RPMI7951 (cell line): ENCODE measurements around the gene COL16A1. TPM values are rescaled to one million over a fixed set of nuclear protein-coding genes. Genes with fewer than 3 reads are reported as not detected.
A peak's percentile ranks its signal among the peaks of the same experiment; 100 is the strongest.

ENCODE experiments used
- DNase-seq: peaks from one replicate; pipeline ENCODE4 v3.0.0-alpha.2; 2012; ENCODE audit warnings: low read depth
- total RNA-seq: library from RNA; depleted of rRNA; stranded (reverse); fragments of >200 nt; shearing (Covaris generic); gene quantifications from 2 replicates; pipeline ENCODE4 v1.2.3, GENCODE V29; 2014

COL16A1 gene
- total RNA-seq, 1 experiment from 2014 or later: 7.1 TPM

- DNase-seq: no peak
Observed at GRCh38 chr1:31706384-31707058, 2.7 kb upstream of the COL16A1 start.

GRCh38 chr1:31705080-31705866, 1.5 kb upstream of the COL16A1 start:
- DNase-seq: peak; percentile 65

DNA sequence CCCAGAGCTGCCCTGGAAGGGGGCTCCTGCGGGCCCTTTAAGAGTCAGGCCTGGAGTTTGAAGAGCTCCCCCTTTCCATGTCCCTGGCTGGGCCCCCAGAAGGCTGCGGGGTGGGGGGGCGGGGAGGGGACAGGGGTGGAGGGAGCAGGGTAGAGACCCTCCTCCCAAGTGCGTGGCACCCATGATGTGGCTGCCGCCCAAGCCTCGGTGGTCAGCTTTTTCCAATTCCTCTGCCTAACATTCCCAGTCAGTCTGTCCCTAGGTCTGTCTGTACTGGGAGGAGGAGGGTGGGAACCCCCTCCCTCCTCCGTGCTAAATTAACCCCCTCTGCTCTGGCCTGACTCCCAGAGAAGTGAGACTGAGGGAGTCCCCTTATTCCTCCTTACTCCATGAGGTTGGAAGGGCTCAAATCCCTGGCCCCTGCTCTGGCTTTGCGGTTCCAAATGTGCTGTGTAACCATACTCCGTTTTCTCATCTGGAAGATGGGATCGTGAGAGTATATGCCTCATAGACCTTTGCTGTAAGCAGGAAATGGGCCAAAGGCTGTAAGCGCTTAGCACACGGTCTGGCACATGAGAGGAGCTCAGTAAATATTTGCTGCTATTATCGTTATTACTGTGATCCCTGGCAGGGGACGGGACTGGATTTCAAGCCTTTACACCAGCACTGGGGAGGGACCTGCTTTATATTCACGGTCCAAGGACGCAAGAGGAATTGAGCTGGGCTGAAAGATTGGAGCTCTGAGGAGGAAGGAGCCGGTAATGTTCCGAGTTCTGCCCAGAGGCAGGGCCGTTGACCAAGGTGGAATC, 658 bp upstream of the COL16A1 start:
- no peak for DNase-seq

GRCh38 chr1:31702836-31703404, 897 bp downstream of the COL16A1 start:
- DNase-seq: no peak

GRCh38 chr1:31701091-31701736, 2.6 kb downstream of the COL16A1 start:
- peak; percentile 99 for DNase-seq

DNA sequence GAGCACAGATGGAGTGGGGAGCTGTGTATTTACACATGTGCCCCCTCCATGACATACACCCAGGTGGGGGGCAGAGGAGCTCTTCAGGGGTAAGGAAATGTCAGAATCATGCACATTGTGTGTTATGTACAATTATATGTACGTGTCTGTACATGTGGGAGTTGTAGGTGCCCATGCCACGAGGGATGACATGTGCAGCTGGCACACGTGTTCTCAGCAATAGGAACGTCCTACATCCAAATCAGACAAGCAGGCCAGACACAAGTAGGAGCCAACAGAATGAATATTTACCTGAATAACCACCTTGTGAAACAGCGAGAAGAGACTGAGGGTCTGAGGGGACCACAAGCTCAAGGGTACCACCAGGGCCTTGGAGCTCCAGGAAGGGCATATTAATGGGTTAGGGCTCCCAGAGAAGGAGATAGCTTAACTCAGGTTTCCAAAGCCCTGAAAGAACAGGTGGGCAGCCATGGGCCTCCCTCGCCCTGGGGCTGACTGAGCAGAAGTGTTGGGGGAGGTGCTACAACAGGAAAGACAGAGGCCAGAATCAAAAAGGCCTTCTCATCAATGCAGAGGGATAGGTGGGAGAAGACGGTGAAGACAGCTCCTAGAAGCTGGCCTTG, 3.2 kb downstream of the COL16A1 start:
- DNase-seq: no peak

DNA sequence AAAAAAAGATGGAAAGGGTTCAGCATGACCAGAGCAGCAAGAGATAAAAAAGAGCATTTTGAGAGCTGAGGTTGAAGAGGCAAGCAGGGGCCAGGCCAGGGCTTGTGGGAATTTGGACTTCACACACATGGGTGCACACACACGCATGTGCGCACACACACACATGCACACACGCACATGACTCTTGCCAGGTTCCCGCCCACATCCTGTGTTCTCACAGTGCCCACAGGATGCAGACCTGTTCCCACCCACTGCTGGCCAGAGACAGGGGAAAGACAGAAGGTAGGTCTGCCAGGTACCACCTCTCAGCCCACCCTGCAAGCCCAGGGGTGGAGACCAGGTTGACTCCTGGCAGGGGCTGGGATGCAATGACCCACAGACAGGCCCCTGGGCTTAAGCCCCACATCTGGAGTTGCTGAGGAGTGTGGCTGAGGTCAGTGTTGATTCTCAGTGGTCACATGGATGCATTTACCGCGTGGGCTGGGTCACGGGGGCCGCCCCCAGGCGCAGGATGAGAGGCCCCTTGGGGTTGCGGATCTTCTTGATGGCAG, 4.4 kb downstream of the COL16A1 start:
- no peak for DNase-seq

DNA sequence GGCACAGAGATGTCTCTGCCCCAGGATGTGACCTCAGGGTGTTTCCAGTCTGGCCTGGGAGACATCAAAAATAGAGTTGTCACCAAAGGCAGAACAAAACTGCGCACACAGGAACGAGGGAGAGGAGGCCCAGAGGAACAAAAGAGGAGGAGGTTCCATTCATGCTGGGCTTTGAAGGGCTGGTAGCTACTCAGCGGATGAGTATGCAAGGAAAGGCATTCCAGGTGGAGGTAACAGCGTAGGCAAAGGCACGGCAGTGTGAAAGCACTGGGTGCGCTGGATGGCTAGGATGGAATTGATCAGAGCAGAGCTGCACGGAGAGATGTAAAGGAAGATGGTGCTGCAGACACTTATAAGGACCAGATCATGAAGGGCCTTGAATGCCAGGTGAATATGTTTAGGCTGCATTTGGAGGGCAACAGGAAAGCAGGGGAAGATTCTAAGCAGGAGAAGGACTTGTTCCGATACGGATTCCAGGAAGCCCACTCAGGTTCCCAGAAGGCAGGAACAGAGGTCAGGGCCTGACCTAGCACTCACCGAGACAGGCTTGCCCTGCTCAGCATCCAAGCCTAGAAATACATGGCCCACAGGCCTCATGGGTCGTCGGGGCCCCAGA, 6.3 kb downstream of the COL16A1 start:
- no peak for DNase-seq

DNA sequence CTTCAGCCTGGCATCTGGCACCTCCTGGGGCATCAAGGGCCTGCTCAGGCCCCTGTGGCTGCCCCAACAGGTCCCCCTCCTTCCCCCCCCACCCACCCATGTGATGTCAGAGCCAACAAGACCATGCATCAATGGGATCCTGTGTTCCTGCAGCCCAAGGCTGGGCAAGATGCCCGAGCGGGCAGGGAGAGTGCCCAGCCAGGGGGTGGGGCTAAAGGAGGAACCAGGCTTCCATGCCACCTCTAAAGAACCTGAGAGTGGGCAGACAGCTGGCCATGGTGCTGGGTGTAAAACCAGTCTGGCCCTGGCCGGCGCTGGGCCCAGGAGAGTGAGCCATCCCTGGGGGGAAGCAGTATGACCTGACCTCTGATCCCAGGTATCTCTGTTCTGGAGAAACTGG, 7.6 kb downstream of the COL16A1 start:
- DNase-seq: peak; percentile 35

DNA sequence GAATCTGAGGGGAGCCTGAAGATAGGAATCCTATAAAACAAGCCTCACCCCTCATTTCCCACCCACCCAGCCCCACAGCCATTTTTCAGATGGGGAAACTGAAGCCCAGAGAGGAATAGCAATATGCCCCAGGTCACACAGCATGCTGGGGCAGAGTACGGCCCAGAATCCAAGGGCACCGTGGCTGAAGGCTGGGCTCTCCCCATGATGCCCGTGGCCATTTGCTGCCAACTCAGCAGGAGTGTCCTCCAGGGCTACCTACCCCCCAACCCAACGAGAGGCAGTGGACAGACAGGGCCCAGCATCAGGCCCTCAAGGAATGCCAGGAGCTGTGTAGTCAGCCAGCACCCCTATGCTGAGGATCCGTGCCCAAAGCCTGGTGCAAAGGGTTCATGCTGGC, 8.5 kb downstream of the COL16A1 start:
- DNase-seq: no peak

GRCh38 chr1:31694964-31695313, 8.9 kb downstream of the COL16A1 start:
- no peak for DNase-seq

DNA sequence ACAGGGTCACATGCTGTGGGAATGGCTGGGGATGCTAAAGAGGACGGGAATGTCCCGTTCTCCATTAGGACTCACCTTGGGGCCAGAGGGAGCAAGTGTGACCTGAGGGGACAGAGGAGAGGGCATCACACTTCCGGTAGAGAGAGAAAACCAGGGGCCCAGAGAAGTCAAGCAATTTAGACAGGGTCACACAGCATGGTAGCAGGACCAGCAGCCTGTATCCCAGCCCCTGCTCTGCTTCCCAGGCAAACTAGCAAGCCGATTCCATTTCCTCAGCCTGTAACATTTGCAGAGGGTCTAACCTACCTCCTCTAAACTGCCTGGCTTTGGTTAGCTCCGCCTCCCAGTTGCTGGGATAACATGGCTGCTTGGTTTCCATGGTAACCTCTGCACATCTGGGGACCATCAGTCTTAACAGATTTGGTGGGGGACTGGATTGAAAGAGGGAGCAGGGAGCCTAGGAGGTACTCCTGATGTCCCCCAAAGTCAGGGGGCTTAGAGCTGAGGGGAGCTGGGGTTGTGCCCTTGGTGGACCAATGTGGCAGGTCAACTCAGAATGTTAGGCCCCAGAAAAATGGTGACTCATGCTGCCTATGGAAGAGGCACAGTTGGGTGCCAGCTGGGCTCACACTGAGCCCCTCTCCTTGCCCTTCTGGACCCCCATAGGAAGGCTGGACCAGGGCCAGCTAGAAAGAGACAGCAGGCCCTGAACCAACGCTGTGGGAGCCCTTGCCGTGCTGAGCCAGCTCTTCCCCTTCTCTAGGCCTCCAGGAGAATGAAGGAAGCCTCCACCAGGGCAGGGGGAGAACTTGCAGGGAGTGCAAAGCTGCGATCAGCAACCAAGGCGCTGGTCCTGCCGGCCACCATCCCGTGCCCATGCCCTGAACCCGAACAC, 9.5 kb downstream of the COL16A1 start:
- peak; percentile 37 for DNase-seq

DNA sequence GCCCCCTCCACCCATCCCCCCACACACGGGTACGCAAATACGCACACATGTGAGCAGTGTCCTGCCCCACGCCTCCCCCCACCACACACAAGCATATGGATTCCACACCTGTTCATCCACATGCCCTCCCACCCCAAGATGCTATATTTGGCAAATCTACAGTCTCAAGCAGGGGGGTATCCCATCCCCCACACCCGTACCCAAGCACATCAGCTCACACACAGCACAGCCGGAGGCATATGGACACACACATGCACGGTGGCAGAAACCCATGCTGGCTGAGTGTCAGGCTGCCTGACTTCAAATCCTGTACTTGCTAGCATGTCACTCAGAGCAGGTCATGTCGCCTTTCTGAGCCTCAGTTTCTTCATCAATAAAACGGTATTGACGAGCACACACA, 10.6 kb downstream of the COL16A1 start:
- DNase-seq: no peak

DNA sequence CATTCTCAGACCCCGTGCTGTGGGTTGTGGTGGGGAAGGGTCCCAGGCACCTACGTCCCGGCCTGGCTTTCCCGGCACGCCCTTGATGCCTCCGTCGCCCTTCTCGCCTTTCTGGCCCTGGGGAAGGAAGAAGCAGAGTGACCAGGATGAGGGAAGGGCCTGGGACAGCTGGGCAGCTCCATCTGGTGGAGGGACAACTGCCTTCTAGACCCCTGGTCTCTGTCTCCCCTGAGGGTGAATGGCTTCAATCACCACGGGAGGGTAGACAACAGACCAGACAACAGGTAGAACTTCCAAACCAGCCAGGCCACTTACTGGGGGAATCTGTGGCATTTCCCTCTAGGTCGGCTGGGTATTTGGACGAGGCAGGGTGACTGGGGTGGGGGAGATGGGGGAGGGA, 11.9 kb downstream of the COL16A1 start:
- no peak for DNase-seq

DNA sequence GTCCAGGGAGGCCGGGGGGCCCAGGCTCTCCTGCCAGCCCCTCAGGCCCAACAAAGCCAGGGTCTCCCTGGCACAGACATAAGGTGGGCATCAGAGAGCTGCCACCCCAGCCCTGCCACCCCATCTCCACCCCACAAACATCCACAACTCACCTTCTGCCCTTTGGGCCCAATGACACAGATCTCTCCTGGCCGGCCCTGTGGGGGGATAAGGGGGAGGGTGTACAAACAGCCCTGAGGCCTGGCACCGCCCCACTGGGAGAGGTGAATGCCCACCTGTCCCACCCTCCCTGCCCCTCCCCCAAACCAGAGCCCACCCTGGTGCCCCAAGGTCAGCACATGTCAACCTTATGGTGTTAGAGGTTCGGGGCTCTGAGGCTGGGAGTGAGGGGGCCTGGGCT, 12.4 kb downstream of the COL16A1 start:
- DNase-seq: no peak

DNA sequence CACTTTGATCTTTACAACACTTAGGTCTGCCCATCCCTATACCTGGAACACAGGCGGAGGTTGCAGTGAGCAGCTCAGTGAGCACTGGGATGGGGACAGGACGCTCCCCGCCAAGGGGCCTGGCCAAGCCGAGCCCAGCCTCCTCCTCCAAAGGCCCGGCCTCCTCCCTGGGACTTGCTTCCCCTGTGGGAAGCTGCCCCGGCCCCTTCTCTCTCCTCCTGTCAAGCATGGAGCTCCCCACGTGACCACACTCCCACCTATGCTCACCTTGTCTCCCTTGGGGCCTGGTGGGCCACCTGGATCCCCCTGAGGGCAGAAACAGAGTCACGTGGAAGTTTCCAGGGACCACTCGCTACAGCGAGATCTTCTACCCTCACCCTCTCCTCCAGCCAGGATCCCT, 12.9 kb downstream of the COL16A1 start:
- DNase-seq: no peak

GRCh38 chr1:31689854-31690253, 14.0 kb downstream of the COL16A1 start:
- DNase-seq: peak; percentile 98

- DNase-seq: no peak
Observed at GRCh38 chr1:31689379-31689778, 14.4 kb downstream of the COL16A1 start.

DNA sequence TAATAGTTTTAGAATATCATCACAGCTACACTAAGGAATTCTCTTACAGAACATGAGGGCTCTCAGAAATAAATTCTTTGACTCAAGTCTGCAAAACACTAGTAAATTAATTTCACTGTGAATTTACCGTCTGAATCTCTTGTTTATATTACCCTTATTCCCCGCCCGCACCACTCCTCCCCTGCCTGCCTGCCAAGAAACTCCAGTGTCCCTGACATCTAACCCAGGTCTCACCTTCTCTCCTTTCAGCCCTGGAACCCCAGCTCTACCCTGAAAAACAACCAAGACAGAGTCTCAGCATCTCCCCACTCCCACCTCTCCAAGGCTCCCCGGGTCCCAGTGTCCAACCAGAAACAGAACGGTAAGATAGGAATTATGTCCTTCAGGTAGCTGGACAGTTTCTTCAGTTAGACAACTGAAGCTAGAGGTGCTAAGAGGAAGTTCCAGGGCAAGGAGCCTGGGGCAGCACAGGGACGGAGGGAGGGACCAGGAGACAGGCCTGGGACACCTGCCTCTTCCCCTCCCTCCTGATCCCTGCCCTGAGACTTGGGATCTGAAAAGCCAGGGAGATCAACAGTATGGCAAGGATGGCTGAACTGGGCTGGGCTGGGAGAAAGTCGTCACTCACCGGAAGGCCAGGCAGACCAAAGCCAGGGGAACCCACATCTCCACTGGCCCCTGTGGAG, 15.4 kb downstream of the COL16A1 start:
- no peak for DNase-seq
